ENCODE data around the gene RAB3IL1.

GRCh38 chr11:61948505-61948904 lies 31.1 kb upstream of the RAB3IL1 start:
- TF ChIP-seq ELF1 (CRISPR knock-in tag; IDR thresholded peaks at IDR 0.05) = no peak
- TF ChIP-seq U2AF1 (optimal IDR thresholded peaks at IDR 0.05; ENCODE audit: low read depth, low read length) = no peak
- no peak for TF ChIP-seq JUNB (CRISPR knock-in tag; IDR thresholded peaks at IDR 0.05; ENCODE audit: borderline replicate concordance)
- no peak for TF ChIP-seq ZNF274 (CRISPR knock-in tag; IDR thresholded peaks at IDR 0.05)
